COLO829 (cell line): ENCODE data around the gene TMEM129.
A peak's percentile ranks its signal among the peaks of the same experiment; 100 is the strongest.

Source experiments
- DNase-seq: peaks from one replicate; pipeline ENCODE4 v3.0.0; 2012; ENCODE audit warnings: low spot score

TMEM129 gene

GRCh38 chr4:1757836-1758235, 36.7 kb upstream of the TMEM129 start:
- DNase-seq: no peak

GRCh38 chr4:1756893-1757779, 36.0 kb upstream of the TMEM129 start:
- no peak for DNase-seq

GRCh38 chr4:1756079-1756478, 35.0 kb upstream of the TMEM129 start:
- no peak for DNase-seq

GRCh38 chr4:1755297-1755696, 34.2 kb upstream of the TMEM129 start:
- DNase-seq: no peak

GRCh38 chr4:1754336-1754735, 33.2 kb upstream of the TMEM129 start:
- DNase-seq: no peak

GRCh38 chr4:1753697-1754311, 32.7 kb upstream of the TMEM129 start:
- DNase-seq: no peak

GRCh38 chr4:1753294-1753696, 32.2 kb upstream of the TMEM129 start:
- DNase-seq: no peak

- no peak for DNase-seq
These were observed 31.3 kb upstream of the TMEM129 start for GRCh38 chr4:1752284-1753041.

GRCh38 chr4:1751919-1752283, 30.8 kb upstream of the TMEM129 start:
- no peak for DNase-seq

- DNase-seq: no peak
These were observed 30.2 kb upstream of the TMEM129 start for GRCh38 chr4:1751155-1751918.

- no peak for DNase-seq
These were observed 29.4 kb upstream of the TMEM129 start for GRCh38 chr4:1750381-1751154.

GRCh38 chr4:1749826-1750225, 28.7 kb upstream of the TMEM129 start:
- DNase-seq: no peak

GRCh38 chr4:1749370-1749769, 28.2 kb upstream of the TMEM129 start:
- DNase-seq: no peak

- DNase-seq: peak; percentile 37
These were observed 27.4 kb upstream of the TMEM129 start for GRCh38 chr4:1748465-1748995.

- DNase-seq: no peak
These were observed 26.5 kb upstream of the TMEM129 start for GRCh38 chr4:1747603-1747967.

GRCh38 chr4:1746919-1747602, 25.9 kb upstream of the TMEM129 start:
- peak; percentile 41 for DNase-seq

GRCh38 chr4:1746265-1746691, 25.2 kb upstream of the TMEM129 start:
- no peak for DNase-seq

GRCh38 chr4:1745697-1746096, 24.6 kb upstream of the TMEM129 start:
- no peak for DNase-seq

- no peak for DNase-seq
These were observed 24.0 kb upstream of the TMEM129 start for GRCh38 chr4:1745165-1745564.

GRCh38 chr4:1744552-1744951, 23.4 kb upstream of the TMEM129 start:
- DNase-seq: no peak

GRCh38 chr4:1743975-1744374, 22.9 kb upstream of the TMEM129 start:
- no peak for DNase-seq
